Lung (tissue), 12 donors: ENCODE measurements around the gene LONP2. TPM values are rescaled to one million over a fixed set of nuclear protein-coding genes. Genes with fewer than 3 reads are reported as not detected.

Experiments
- ATAC-seq: fragments of 200-7000 bp; cut with Tn5 transposase; one replicate; pipeline ENCODE4 v1.9.1; 2020; ENCODE audit warnings: moderate number of reproducible peaks; ENCODE audit not compliant: insufficient read depth, low FRiP score
- DNase-seq, 3 donors: peaks; one replicate each; pipeline ENCODE4 v3.0.0-alpha.2; 2013 to 2017
- H3K27ac ChIP-seq, 2 donors: one replicate each; pipeline ENCODE4 v1.5.1; 2013; ENCODE audit warnings: mild to moderate bottlenecking in 2 of 2, moderate library complexity in 2 of 2, control low read depth in 1 of 2, inconsistent platforms in 1 of 2, low read depth in 1 of 2, low read length in 1 of 2
- H3K27me3 ChIP-seq, 3 donors: one replicate each; pipeline ENCODE4 v1.5.1; 2013; ENCODE audit warnings: low read length in 2 of 3; ENCODE audit not compliant: control insufficient read depth in 3 of 3, insufficient read depth in 3 of 3
- H3K36me3 ChIP-seq, 4 donors: one replicate each; pipeline ENCODE4 v1.5.1; 2013; ENCODE audit warnings: low read length in 4 of 4, mild to moderate bottlenecking in 1 of 4, moderate library complexity in 1 of 4; ENCODE audit not compliant: control insufficient read depth in 4 of 4, insufficient read depth in 4 of 4
- H3K4me1 ChIP-seq, 5 donors: one replicate each; pipeline ENCODE4 v1.5.1; 2013; ENCODE audit warnings: low read length in 5 of 5, mild to moderate bottlenecking in 2 of 5, moderate library complexity in 1 of 5; ENCODE audit not compliant: control insufficient read depth in 5 of 5, insufficient read depth in 5 of 5
- H3K4me3 ChIP-seq: one replicate; pipeline ENCODE4 v1.5.1; 2013; ENCODE audit warnings: mild to moderate bottlenecking, control low read depth, moderate library complexity
- H3K9ac ChIP-seq, 2 donors: one replicate each; pipeline ENCODE4 v1.5.1; 2013; ENCODE audit warnings: low read length in 2 of 2, control low read depth in 1 of 2; ENCODE audit not compliant: insufficient read depth in 1 of 2
- H3K9me3 ChIP-seq, 4 donors: one replicate each; pipeline ENCODE4 v1.5.1; 2013; ENCODE audit warnings: low read length in 3 of 4, mild to moderate bottlenecking in 1 of 4, moderate library complexity in 1 of 4; ENCODE audit not compliant: control insufficient read depth in 4 of 4, insufficient read depth in 3 of 4
- CTCF ChIP-seq: IDR thresholded peaks from 2 replicates; pipeline ENCODE4 v1.5.1; 2012; ENCODE audit warnings: mild to moderate bottlenecking; ENCODE audit errors: control extremely low read depth, extremely low read depth
- WGBS, 2 donors: extraction: QIAGEN DNeasy Blood & Tissue Kit; methylation state at CpG; one replicate each; pipeline ENCODE4 v1.1.7; 2013; 5-methylcytosine and 5-hydroxymethylcytosine counted together
- polyA plus RNA-seq, 2 donors: library from polyadenylated mRNA; stranded (reverse); fragments of 200-250 nt; gene quantifications; one replicate each; pipeline ENCODE4 v1.2.1, GENCODE V29; 2013
- total RNA-seq, 2 donors: library from RNA; depleted of rRNA in 1 of 2; stranded (reverse); fragments of >200 nt in 1 of 2; gene quantifications; one replicate each; pipeline ENCODE4 v1.2.1, GENCODE V29; 2014 to 2021
- donor health status: control.
- donor health status: control.
- donor health status: Bipolar disorder and iron deficiency.
- donor health status: healthy.
- donor health status: DM: yes; HTN: yes; CAD: no.

LONP2 gene
- total and polyA plus RNA-seq, 4 donors, result 20.7 to 81.5 (median 46.1) TPM

DNA sequence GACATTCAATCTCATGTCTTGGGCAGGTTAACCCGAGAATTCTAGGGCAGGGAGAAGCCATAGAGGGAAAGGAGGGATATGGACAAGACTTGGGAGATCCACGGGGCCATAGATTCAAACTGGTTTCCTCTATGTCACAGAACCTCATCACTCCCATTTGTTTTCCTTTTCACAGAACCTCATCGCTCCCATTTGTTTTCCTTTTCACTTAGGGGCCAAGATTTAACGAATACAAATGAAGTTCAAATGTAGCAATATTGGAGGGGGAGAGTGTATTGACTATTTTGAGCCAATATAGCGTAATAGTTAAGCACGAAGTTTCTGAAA lies 39.3 kb upstream of the LONP2 start:
- H3K27ac ChIP-seq, result no peak overlapping the region
- peaks cover 0 to 3% (median 0%) of the 10 kb centered on the region in 4 donors for H3K9me3 ChIP-seq
- no peaks in the 10 kb centered on the region for H3K4me1 ChIP-seq
- 88 to 92% methylated on average over 6 of the region's 6 CpGs for WGBS, 2 donors
- H3K4me3 ChIP-seq, result no peak overlapping the region
- no peak for TF ChIP-seq CTCF
- H3K9ac ChIP-seq, result no peak overlapping the region
- DNase-seq, result no peak
- H3K27me3 ChIP-seq, result no peaks in the 10 kb centered on the region
- H3K36me3 ChIP-seq, result no peaks in the 10 kb centered on the region
- ATAC-seq, result no peak

DNA sequence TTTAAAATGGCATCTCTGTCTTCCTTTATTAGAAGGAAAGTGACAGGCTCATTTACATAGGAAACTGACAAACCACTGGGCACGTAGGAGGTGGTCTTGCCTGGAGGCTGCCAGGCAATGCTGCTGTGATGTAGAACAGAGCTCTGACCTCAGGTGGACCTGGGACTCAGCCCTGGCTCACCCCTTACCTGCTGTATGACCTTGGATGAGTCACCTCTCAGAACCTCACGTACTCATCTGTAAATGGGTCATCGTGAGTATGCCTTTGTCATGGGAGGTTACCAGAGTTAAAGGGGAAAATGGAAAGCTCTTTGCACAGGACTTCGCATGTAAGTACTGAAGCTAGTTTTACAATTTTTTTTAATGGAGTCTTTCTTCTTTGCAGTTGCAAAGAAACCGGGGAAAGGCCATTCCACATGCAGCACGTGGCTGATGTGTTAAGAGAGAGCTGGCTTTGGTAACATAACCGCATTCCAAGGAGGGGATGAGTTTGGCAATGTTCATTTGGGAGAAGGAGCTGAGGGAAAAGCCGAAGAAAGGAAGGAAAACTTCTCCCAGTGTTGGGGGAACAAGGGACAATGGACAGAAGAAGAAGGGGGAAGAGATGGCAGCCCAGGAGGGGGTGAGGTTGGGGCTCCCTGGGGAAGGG lies 37.4 kb upstream of the LONP2 start:
- Histone ChIP-seq H3K27ac (no peak overlapping the region), H3K9me3 (peaks cover 0 to 1% (median 0%) of the 10 kb centered on the region in 4 donors), H3K4me3 (no peak overlapping the region), H3K9ac (no peak overlapping the region), H3K27me3 (no peaks in the 10 kb centered on the region), H3K4me1 (no peaks in the 10 kb centered on the region), H3K36me3 (no peaks in the 10 kb centered on the region)
- DNase-seq (peak in 1 of 3 donors; percentile 22), ATAC-seq (no peak)
- no peak for TF ChIP-seq CTCF
- WGBS, 2 donors, result 75 to 85% methylated on average over 8 of the region's 8 CpGs

- TF ChIP-seq CTCF, result no peak
- WGBS, 2 donors, result 89% methylated on average over 6 of the region's 6 CpGs
- no peak overlapping the region for H3K27ac ChIP-seq
- DNase-seq, result no peak
- H3K9ac ChIP-seq, result no peak overlapping the region
- H3K4me1 ChIP-seq, result no peaks in the 10 kb centered on the region
- no peaks in the 10 kb centered on the region for H3K36me3 ChIP-seq
- no peaks in the 10 kb centered on the region for H3K9me3 ChIP-seq
- no peaks in the 10 kb centered on the region for H3K27me3 ChIP-seq
- ATAC-seq, result no peak
- H3K4me3 ChIP-seq, result no peak overlapping the region
Observed at GRCh38 chr16:48210747-48211146, 33.4 kb upstream of the LONP2 start.

- no peak overlapping the region for H3K4me3 ChIP-seq
- ATAC-seq (no peak), DNase-seq (no peak)
- no peaks in the 10 kb centered on the region for H3K4me1 ChIP-seq
- no peak overlapping the region for H3K27ac ChIP-seq
- H3K36me3 ChIP-seq, result no peaks in the 10 kb centered on the region
- no peaks in the 10 kb centered on the region for H3K9me3 ChIP-seq
- 85 to 87% methylated on average over 3 of the region's 3 CpGs for WGBS, 2 donors
- H3K9ac ChIP-seq, result no peak overlapping the region
- no peak for TF ChIP-seq CTCF
- no peaks in the 10 kb centered on the region for H3K27me3 ChIP-seq
Observed at GRCh38 chr16:48212033-48212432, 32.1 kb upstream of the LONP2 start.
